HG03060 (cell line): ENCODE data around the gene ATG4A.

ENCODE experiments used
- ATAC-seq: cut with Tn5 transposase; IDR thresholded peaks from one replicate; pipeline ENCODE4 v1.9.1; 2021; ENCODE audit warnings: low read depth, moderate number of reproducible peaks; ENCODE audit not compliant: unreplicated experiment

Gene ATG4A

DNA sequence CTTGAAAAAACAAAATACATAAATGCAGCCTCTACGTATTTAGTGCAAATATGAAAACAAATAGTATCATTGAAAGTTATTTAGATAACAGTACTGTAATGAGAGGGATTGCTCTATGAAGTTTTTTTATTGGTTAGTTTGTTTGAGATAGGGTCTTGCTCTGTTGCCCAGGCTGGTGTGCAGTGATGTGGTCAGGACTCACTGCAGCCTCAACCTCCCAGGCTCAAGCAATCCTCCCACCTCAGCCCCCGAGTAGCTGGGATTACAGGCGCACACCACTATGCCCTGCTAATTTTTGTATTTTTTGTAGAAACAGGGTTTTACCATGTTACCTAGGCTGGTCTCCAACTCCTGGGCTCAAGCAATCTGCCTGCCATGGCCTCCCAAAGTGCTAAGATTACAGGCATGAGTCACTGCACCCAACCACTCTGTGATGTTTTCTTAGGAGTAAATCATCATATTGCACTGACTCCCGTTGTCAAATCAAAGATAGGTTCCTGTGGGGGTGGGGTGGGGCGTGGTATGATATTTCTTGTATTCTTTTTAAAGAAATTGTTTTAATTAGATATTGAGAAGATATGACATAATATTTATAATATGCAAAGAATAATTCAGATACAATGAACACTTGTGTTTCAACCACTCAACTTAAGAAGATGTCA is 75.8 kb downstream of the ATG4A start:
- ATAC-seq, result no peak

GRCh38 chrX:108168961-108169740 is 77.6 kb downstream of the ATG4A start:
- ATAC-seq, result no peak

- no peak for ATAC-seq
Measured at GRCh38 chrX:108169768-108170167, 78.2 kb downstream of the ATG4A start.

DNA sequence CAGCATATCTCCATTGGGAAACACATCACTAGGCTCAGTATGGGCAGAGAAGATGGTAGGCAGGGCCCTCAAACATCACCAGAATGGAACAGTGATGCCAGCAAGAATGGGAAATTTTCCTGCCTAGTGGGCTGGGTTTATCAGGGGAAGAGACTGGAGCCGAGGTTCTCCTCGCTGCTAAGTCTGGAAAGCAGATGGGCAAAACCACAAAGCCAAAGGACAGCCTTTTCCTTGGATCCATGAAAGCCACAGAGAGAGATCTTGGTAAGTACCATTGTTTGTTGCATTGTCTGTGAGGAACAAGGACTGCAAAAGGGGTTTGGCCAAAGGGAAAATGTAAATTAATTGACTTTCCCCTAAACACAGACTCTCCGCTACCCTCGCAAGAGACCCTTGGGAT is 80.1 kb downstream of the ATG4A start:
- no peak for ATAC-seq

DNA sequence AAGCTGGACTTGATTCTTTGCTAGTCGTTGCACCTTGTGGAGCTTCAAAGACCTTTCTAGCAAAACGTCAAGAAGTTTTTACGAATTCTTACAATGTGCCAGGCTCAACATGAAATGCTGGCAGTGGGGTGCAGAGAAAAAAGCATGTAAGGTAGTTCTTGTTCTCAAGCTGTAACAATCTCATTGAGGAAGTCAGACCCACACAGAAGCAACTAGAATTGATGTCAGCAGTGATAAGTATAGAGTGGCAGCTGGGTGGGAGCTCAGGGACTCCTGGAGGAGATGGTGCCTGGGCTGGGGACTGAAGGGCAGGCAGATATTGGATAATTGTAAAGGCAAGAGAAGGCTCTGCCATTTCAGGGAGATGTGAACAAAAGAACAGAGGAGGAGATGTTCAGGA is 82.3 kb downstream of the ATG4A start:
- ATAC-seq, result no peak

GRCh38 chrX:108177351-108178142 is 86.0 kb downstream of the ATG4A start:
- no peak for ATAC-seq

DNA sequence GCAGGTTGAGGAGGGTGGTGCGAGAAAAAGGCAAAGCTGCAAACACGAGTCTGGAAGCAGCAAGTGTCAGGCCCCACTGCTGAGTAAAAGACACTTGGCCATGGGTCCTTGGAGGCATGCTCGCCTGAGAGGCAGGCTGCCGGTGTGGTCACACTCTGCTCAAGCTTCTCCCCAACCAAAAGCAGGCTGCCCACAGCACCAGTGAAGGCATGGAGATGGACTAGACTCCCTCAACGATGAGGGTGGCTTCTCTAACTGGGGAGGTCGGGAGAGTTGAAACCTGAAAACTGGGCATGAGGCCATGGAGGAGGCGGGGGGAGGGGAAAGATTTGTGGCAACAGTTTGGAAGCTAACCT is 86.5 kb downstream of the ATG4A start:
- no peak for ATAC-seq

- no peak for ATAC-seq
Measured at GRCh38 chrX:108186811-108187210, 95.2 kb downstream of the ATG4A start.

DNA sequence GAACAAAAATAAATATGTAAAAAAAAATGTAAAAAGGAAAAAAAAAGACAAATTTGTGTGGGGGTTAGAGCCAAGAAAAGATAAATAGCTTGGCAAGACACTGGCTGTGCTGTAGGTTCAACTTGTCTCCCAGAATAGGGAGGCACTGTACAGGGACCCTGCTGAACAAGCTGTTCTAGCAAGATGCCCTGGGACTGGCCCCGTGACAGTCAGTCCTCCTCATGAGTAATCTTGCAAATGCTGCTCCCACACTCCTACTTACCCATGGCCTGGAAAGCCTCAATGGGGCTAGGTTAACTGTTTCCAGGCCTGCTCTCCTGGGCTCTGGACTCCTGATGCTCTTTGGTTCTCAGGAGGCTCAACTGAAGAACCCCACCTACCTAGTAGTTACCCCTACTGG is 106.8 kb downstream of the ATG4A start:
- no peak for ATAC-seq

GRCh38 chrX:108199041-108199440 is 107.5 kb downstream of the ATG4A start:
- no peak for ATAC-seq

DNA sequence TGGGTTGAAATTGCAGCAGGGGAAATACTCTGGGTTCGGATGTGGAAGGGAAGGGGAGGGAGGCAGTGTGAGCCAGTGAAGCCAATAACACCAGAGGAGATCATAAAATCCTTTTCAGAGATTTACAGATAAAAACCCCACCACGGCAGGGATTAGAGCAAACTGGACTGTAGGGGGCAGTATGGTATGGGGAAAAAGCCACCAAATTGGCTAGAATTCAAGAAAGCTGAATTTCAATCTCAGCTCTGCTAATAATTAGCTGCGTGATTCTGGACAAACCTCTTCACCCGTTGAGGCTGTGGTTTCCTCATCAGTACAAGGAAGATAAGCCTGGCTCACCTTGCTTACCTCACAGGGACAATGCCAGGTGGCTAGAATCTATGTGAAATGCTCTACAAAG is 108.1 kb downstream of the ATG4A start:
- ATAC-seq, result no peak

GRCh38 chrX:108203540-108203939 is 112.0 kb downstream of the ATG4A start:
- no peak for ATAC-seq
